Measurements from ENCODE around the gene MTF1. TPM values are rescaled to one million over a fixed set of nuclear protein-coding genes. Genes with fewer than 3 reads are reported as not detected.

MTF1 gene
- polyA plus RNA-seq, 2 donors = 3.2 to 5.6 TPM

GRCh38 chr1:37763791-37764413, 95.5 kb downstream of the MTF1 start:
- peaks cover 0 to 2% of the 10 kb centered on the region in 2 donors for H3K9me3 ChIP-seq (ENCODE audit: control insufficient read depth in 2 of 2, insufficient read depth in 1 of 2, low read depth in 1 of 2, low read length in 1 of 2)
- no peak overlapping the region for H3K4me3 ChIP-seq (ENCODE audit: low read depth in 1 of 2, low read length in 2 of 2)
- H3K27ac ChIP-seq (ENCODE audit: low read depth in 2 of 2, low read length in 1 of 2) = no peak overlapping the region
- peaks cover 5 to 6% of the 10 kb centered on the region in 2 donors for H3K4me1 ChIP-seq (ENCODE audit: control insufficient read depth in 2 of 2, insufficient read depth in 2 of 2, low read length in 1 of 2)
- 30% methylated on average over 25 of the region's 25 CpGs for WGBS, 2 donors
- no peaks in the 10 kb centered on the region for H3K36me3 ChIP-seq (ENCODE audit: control insufficient read depth in 2 of 2, insufficient read depth in 2 of 2, low read length in 1 of 2)
- H3K27me3 ChIP-seq (ENCODE audit: control insufficient read depth in 1 of 2, insufficient read depth in 2 of 2, low read length in 2 of 2) = peaks cover 5 to 9% of the 10 kb centered on the region in 2 donors

- peaks cover 0 to 2% of the 10 kb centered on the region in 2 donors for H3K9me3 ChIP-seq (ENCODE audit: control insufficient read depth in 2 of 2, insufficient read depth in 1 of 2, low read depth in 1 of 2, low read length in 1 of 2)
- no peak overlapping the region for H3K27ac ChIP-seq (ENCODE audit: low read depth in 2 of 2, low read length in 1 of 2)
- peaks cover 5 to 9% of the 10 kb centered on the region in 2 donors for H3K27me3 ChIP-seq (ENCODE audit: control insufficient read depth in 1 of 2, insufficient read depth in 2 of 2, low read length in 2 of 2)
- no peaks in the 10 kb centered on the region for H3K36me3 ChIP-seq (ENCODE audit: control insufficient read depth in 2 of 2, insufficient read depth in 2 of 2, low read length in 1 of 2)
- no peak overlapping the region for H3K4me3 ChIP-seq (ENCODE audit: low read depth in 1 of 2, low read length in 2 of 2)
- peaks cover 5 to 6% of the 10 kb centered on the region in 2 donors for H3K4me1 ChIP-seq (ENCODE audit: control insufficient read depth in 2 of 2, insufficient read depth in 2 of 2, low read length in 1 of 2)
- WGBS, 2 donors = 49 to 66% methylated on average over 2 of the region's 2 CpGs
Observed at GRCh38 chr1:37762516-37762915, 96.9 kb downstream of the MTF1 start.

- Histone ChIP-seq H3K27ac (ENCODE audit: low read depth in 2 of 2, low read length in 1 of 2) (no peak overlapping the region), H3K36me3 (ENCODE audit: control insufficient read depth in 2 of 2, insufficient read depth in 2 of 2, low read length in 1 of 2) (no peaks in the 10 kb centered on the region), H3K9me3 (ENCODE audit: control insufficient read depth in 2 of 2, insufficient read depth in 1 of 2, low read depth in 1 of 2, low read length in 1 of 2) (peaks cover 0 to 2% of the 10 kb centered on the region in 2 donors), H3K4me1 (ENCODE audit: control insufficient read depth in 2 of 2, insufficient read depth in 2 of 2, low read length in 1 of 2) (peaks cover 5 to 6% of the 10 kb centered on the region in 2 donors), H3K27me3 (ENCODE audit: control insufficient read depth in 1 of 2, insufficient read depth in 2 of 2, low read length in 2 of 2) (peaks cover 5 to 8% of the 10 kb centered on the region in 2 donors), H3K4me3 (ENCODE audit: low read depth in 1 of 2, low read length in 2 of 2) (no peak overlapping the region)
- 56 to 57% methylated on average over 68 of the region's 68 CpGs for WGBS, 2 donors
Observed at GRCh38 chr1:37761416-37762095, 97.8 kb downstream of the MTF1 start.

Other genes starting within 250 kb of the MTF1 start
- gene RSPO1, start 224.7 kb downstream of the MTF1 start, polyA plus RNA-seq = under 1 TPM; 0.33 to 0.87 TPM
- gene CDCA8, start 167.1 kb downstream of the MTF1 start, polyA plus RNA-seq = 10 to 100 TPM in 1 of 2 donors, 1 to 10 TPM in 1; 4.2 to 10.1 TPM
- gene EPHA10, start 94.5 kb downstream of the MTF1 start, polyA plus RNA-seq = under 1 TPM; 0.24 to 0.38 TPM
- gene MANEAL, start 65.7 kb downstream of the MTF1 start, polyA plus RNA-seq = 1 to 10 TPM; 3.1 to 3.4 TPM
- gene C1orf122, start 51.8 kb downstream of the MTF1 start, polyA plus RNA-seq = 10 to 100 TPM; 19.3 to 39.0 TPM
- gene YRDC, start 51.4 kb downstream of the MTF1 start, polyA plus RNA-seq = 10 to 100 TPM in 1 of 2 donors, 1 to 10 TPM in 1; 8.9 to 15.6 TPM
- 1 to 10 TPM; 4.4 to 7.4 TPM for gene INPP5B, start 87.5 kb upstream of the MTF1 start, polyA plus RNA-seq
- 10 to 100 TPM; 10.6 to 21.4 TPM for gene SF3A3, start 130.4 kb upstream of the MTF1 start, polyA plus RNA-seq
- gene FHL3, start 145.9 kb upstream of the MTF1 start, polyA plus RNA-seq = 10 to 100 TPM in 1 of 2 donors, 1 to 10 TPM in 1; 8.3 to 13.7 TPM
- 10 to 100 TPM; 16.3 to 32.0 TPM for gene UTP11, start 153.1 kb upstream of the MTF1 start, polyA plus RNA-seq
- 1 to 10 TPM in 1 of 2 donors, under 1 TPM in 1; 0.22 to 1.4 TPM for gene POU3F1, start 187.2 kb upstream of the MTF1 start, polyA plus RNA-seq

Data from esophagus (tissue), 2 donors.